DND-41 (cell line): ENCODE measurements around the gene ZNF273.
"Not testable (repeated sequence)": the region's sequence is repeated elsewhere in the genome, so short reads cannot be mapped to it uniquely, and the experiment has no call there.

Experiments
- ATAC-seq: fragments of 200-7000 bp; cut with Tn5 transposase; 3 replicates; pipeline ENCODE4 v1.9.1; 2021; ENCODE audit warnings: low read depth; ENCODE audit not compliant: insufficient read depth
- DNase-seq: peaks from one replicate; pipeline ENCODE4 v3.0.0-alpha.2; 2020
- H2AFZ ChIP-seq: 2 replicates; pipeline ENCODE4 v1.6.0; 2012; ENCODE audit warnings: low read depth, low read length
- H3K27ac ChIP-seq: 2 replicates; pipeline ENCODE4 v1.5.1; 2012; ENCODE audit warnings: low read length, inconsistent platforms
- H3K27me3 ChIP-seq: fragments of 200-600 bp; sonication (generic); 2 replicates; pipeline ENCODE4 v1.6.0; 2012; ENCODE audit warnings: low read length, mild to moderate bottlenecking, inconsistent platforms; ENCODE audit not compliant: insufficient read depth, poor library complexity
- H3K36me3 ChIP-seq: 2 replicates; pipeline ENCODE4 v1.5.1; 2012; ENCODE audit warnings: low read length, inconsistent platforms; ENCODE audit not compliant: insufficient read depth
- H3K4me1 ChIP-seq: 2 replicates; pipeline ENCODE4 v1.5.1; 2012; ENCODE audit warnings: mild to moderate bottlenecking, low read length; ENCODE audit not compliant: insufficient read depth
- H3K4me2 ChIP-seq: 2 replicates; pipeline ENCODE4 v1.6.0; 2012; ENCODE audit warnings: mild to moderate bottlenecking, moderate library complexity, low read length, inconsistent platforms; ENCODE audit not compliant: insufficient read depth
- H3K4me3 ChIP-seq, 2 experiments: fragments of 200-600 bp in 1 of 2; shearing (Covaris generic) in 1 of 2; 2 replicates each; pipeline ENCODE4 v1.5.1; 2012 to 2016; ENCODE audit warnings: inconsistent platforms in 2 of 2, low read length in 2 of 2, mild to moderate bottlenecking in 2 of 2, low read depth in 1 of 2, moderate library complexity in 1 of 2
- H3K79me2 ChIP-seq: 2 replicates; pipeline ENCODE4 v1.6.0; 2012; ENCODE audit warnings: low read length, inconsistent platforms; ENCODE audit not compliant: insufficient read depth
- H3K9ac ChIP-seq: 2 replicates; pipeline ENCODE4 v1.6.0; 2012; ENCODE audit warnings: low read depth, mild to moderate bottlenecking, inconsistent platforms, low read length, moderate library complexity
- H3K9me3 ChIP-seq: 2 replicates; pipeline ENCODE4 v1.5.1; 2012; ENCODE audit warnings: low read length, moderate library complexity, mild to moderate bottlenecking, inconsistent platforms; ENCODE audit not compliant: insufficient read depth, severe bottlenecking
- H4K20me1 ChIP-seq: 2 replicates; pipeline ENCODE4 v1.6.0; 2012; ENCODE audit warnings: low read length; ENCODE audit not compliant: insufficient read depth
- EZH2 ChIP-seq: IDR thresholded peaks from 3 replicates; pipeline ENCODE4 v1.6.1; 2012; ENCODE audit warnings: borderline replicate concordance, low read depth, mild to moderate bottlenecking, moderate library complexity, low read length, inconsistent platforms; ENCODE audit not compliant: severe bottlenecking
- TF ChIP-seq, protein P1 (sequence below): IDR thresholded peaks from 2 replicates; pipeline ENCODE4 v1.5.1; 2012; ENCODE audit warnings: borderline replicate concordance, low read length, moderate library complexity, mild to moderate bottlenecking; ENCODE audit not compliant: poor library complexity, severe bottlenecking; ENCODE audit errors: extremely low read depth

The ZNF273 gene

DNA sequence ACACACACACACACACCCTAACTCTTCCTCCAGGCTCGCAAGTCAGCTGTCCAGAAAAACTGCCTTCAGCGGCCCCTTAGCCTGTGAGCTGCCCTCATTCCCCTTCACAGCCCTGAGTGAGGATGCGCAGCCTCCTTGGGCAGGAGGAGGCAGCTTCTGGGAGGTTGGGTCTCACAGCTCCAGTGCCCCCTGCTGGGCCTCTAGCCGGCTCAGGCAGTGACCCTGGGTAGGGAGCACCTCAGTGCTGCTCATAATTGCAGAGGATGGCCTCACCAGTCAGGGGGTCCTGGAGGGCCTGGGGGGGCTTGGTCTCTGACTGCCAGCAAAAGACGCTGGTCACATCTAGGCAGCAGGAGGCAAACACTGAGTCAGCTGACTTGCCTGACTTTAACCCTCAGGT lies 43.7 kb downstream of the ZNF273 start:
- Histone ChIP-seq H3K36me3 (no peaks in the 10 kb centered on the region), H3K4me1 (no peaks in the 10 kb centered on the region), H3K27ac (no peak overlapping the region), H3K9me3 (no peaks in the 10 kb centered on the region), H3K79me2 (no peaks in the 10 kb centered on the region), H2AFZ (no peak overlapping the region), H3K4me3 (no peak overlapping the region), H4K20me1 (no peaks in the 10 kb centered on the region), H3K9ac (no peak overlapping the region), H3K27me3 (no peaks in the 10 kb centered on the region), H3K4me2 (no peak overlapping the region)
- peak; percentile 20 for DNase-seq
- no peak for ATAC-seq
- TF ChIP-seq, protein P1, sequence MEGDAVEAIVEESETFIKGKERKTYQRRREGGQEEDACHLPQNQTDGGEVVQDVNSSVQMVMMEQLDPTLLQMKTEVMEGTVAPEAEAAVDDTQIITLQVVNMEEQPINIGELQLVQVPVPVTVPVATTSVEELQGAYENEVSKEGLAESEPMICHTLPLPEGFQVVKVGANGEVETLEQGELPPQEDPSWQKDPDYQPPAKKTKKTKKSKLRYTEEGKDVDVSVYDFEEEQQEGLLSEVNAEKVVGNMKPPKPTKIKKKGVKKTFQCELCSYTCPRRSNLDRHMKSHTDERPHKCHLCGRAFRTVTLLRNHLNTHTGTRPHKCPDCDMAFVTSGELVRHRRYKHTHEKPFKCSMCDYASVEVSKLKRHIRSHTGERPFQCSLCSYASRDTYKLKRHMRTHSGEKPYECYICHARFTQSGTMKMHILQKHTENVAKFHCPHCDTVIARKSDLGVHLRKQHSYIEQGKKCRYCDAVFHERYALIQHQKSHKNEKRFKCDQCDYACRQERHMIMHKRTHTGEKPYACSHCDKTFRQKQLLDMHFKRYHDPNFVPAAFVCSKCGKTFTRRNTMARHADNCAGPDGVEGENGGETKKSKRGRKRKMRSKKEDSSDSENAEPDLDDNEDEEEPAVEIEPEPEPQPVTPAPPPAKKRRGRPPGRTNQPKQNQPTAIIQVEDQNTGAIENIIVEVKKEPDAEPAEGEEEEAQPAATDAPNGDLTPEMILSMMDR = peak; percentile 49
- TF ChIP-seq EZH2 = no peak

DNA sequence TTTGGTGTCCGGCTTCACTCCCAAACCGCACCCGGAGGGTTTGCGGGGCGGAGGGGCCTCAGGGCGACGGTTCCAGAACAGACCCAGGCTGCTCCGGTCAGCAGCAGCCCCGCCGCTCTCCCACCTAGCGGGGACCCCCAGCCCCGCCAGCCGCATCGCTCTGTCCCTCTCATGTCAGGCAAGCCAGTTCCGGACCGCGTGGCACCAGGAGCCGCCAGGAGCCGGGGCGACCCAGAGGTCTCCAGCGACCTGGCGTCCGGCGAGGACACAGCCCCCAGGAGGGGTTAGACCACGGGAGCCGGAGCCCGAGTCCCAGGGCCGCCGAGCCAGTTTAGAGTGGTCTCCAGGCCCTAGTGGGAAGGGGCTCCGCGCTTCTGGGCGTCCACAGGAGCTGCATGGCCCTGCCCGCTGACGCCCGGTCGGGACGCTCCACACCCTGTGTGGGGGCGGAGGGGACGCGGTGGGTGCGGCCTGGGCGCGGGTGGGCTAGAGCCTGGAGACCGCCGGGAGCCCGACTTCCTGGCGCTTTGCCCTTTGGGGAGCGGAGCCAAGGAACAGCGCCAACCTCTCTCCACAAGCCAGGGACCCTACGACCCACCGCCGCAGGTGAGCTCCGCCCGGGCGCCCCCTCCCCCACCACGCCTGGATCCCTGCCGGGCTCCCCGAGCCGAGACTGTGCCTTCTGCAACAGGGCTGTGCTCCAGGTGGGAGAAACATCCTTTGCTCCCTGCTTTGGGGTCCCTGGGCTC lies 44.4 kb downstream of the ZNF273 start:
- TF ChIP-seq, protein P1 = no peak
- no peak for TF ChIP-seq EZH2
- H3K4me2 ChIP-seq = no peak overlapping the region
- DNase-seq (no peak), ATAC-seq (no peak)
- H4K20me1 ChIP-seq = no peaks in the 10 kb centered on the region
- no peak overlapping the region for H3K9ac ChIP-seq
- H3K9me3 ChIP-seq = no peaks in the 10 kb centered on the region
- no peak overlapping the region for H3K27ac ChIP-seq
- H2AFZ ChIP-seq = no peak overlapping the region
- no peak overlapping the region for H3K4me3 ChIP-seq
- H3K79me2 ChIP-seq = no peaks in the 10 kb centered on the region
- no peaks in the 10 kb centered on the region for H3K36me3 ChIP-seq
- H3K27me3 ChIP-seq = no peaks in the 10 kb centered on the region
- no peaks in the 10 kb centered on the region for H3K4me1 ChIP-seq

DNA sequence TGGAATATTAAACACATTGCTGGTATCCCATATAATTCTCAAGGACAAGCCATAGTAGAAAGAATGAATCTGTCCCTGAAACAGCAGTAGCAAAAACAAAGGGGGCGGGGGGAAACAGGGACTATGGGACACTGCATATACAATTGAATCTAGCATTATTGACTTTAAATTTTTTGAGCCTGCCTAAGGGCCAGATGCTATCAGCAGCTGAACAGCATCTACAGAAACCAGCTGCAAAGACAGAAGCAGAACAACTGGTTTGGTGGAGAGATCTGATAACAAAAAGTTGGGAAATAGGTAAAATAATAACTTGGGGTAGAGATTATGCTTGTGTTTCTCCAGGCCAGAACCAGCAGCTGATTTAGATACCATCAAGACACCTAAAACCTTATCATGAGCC lies 45.7 kb downstream of the ZNF273 start:
- not testable (repeated sequence) for ATAC-seq, H3K27ac ChIP-seq, H3K27me3 ChIP-seq, H3K9ac ChIP-seq, H3K36me3 ChIP-seq, H3K79me2 ChIP-seq, H3K4me2 ChIP-seq, H4K20me1 ChIP-seq, DNase-seq, H3K4me3 ChIP-seq, H3K4me1 ChIP-seq, H2AFZ ChIP-seq, H3K9me3 ChIP-seq

DNA sequence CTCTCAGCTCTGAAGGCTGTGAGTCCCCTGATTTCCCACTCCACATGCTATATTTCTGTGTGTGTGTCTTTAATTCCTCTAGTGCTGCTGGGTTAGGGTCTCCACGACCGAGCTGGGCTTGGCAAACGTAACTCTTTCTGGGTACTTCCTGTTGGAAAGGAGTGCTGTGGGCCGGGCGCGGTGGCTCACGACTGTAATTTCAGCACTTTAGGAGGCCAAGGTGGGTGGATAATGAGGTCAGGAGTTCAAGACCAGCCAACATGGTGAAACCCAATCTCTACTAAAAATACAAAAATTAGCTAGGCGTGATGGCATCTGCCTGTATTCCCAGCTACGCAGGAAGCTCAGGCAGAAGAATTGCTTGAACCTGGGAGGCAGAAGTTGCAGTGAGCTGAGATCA lies 47.6 kb downstream of the ZNF273 start:
- H3K27ac ChIP-seq, H4K20me1 ChIP-seq, H3K9ac ChIP-seq, H3K4me3 ChIP-seq, H3K27me3 ChIP-seq, H3K4me1 ChIP-seq, ATAC-seq, H3K9me3 ChIP-seq, DNase-seq, H3K36me3 ChIP-seq, H3K79me2 ChIP-seq, H2AFZ ChIP-seq, H3K4me2 ChIP-seq: not testable (repeated sequence)
